WTC11 (cell line): ENCODE results near the gene CTNNA2. TPM values are rescaled to one million over a fixed set of nuclear protein-coding genes. Genes with fewer than 3 reads are reported as not detected.

Experiments
- ATAC-seq: fragments of 200-7000 bp; cut with Tn5 transposase; 2 replicates; pipeline ENCODE4 v1.10.0; 2021; ENCODE audit warnings: mild to moderate bottlenecking, moderate library complexity
- CTCF ChIA-PET: fragments of 300-600 bp; sonication (Branson Sonifier 250); formaldehyde crosslinking; loops from one replicate; lab custom pipeline; 2021; ENCODE audit warnings: antibody characterized with exemption; lab: Charles Lee
- POLR2A ChIA-PET: fragments of 350-600 bp; sonication (Branson Sonifier 250); formaldehyde crosslinking; loops from one replicate; lab custom pipeline; 2021; ENCODE audit warnings: antibody characterized with exemption; lab: Charles Lee
- DNase-seq: peaks from one replicate; pipeline ENCODE4 v3.0.0; 2021; ENCODE audit warnings: low spot score
- H3K27ac Mint-ChIP-seq: 2 replicates; pipeline ENCODE4 v1.8.0; 2021; ENCODE audit warnings: mixed read lengths
- H3K27me3 Mint-ChIP-seq: 2 replicates; pipeline ENCODE4 v1.8.0; 2021; ENCODE audit warnings: low read depth, mild to moderate bottlenecking, moderate library complexity, mixed read lengths
- H3K36me3 Mint-ChIP-seq: 2 replicates; pipeline ENCODE4 v1.8.0; 2021; ENCODE audit warnings: mixed read lengths
- H3K4me1 Mint-ChIP-seq: 2 replicates; pipeline ENCODE4 v1.8.0; 2022; ENCODE audit warnings: mixed read lengths
- H3K4me3 Mint-ChIP-seq: 2 replicates; pipeline ENCODE4 v1.8.0; 2021; ENCODE audit warnings: mild to moderate bottlenecking, moderate library complexity, mixed read lengths
- H3K9me3 Mint-ChIP-seq: 2 replicates; pipeline ENCODE4 v1.8.0; 2021; ENCODE audit warnings: mixed read lengths
- CTCF ChIP-seq: fragments of 200-600 bp; IDR thresholded peaks from 2 replicates; pipeline ENCODE4 v1.8.0; 2022; ENCODE audit warnings: antibody characterized with exemption
- GABPB1 ChIP-seq: sonication (generic); formaldehyde crosslinking; IDR thresholded peaks from 2 replicates; pipeline ENCODE4 v1.8.1; 2023; ENCODE audit warnings: mild to moderate bottlenecking, missing genetic modification reagents
- GRHL2 ChIP-seq: fragments of 250-450 bp; sonication (Bioruptor Pico); IDR thresholded peaks from 2 replicates; pipeline ENCODE4 v1.8.0; 2022; ENCODE audit warnings: mild to moderate bottlenecking, moderate library complexity; ENCODE audit not compliant: insufficient replicate concordance, severe bottlenecking
- JUN ChIP-seq: sonication (generic); formaldehyde crosslinking; IDR thresholded peaks from 2 replicates; pipeline ENCODE4 v1.8.0; 2023; ENCODE audit warnings: mild to moderate bottlenecking, missing genetic modification reagents
- NR2C2 ChIP-seq: sonication (generic); formaldehyde crosslinking; IDR thresholded peaks from 2 replicates; pipeline ENCODE4 v1.8.0; 2022; ENCODE audit warnings: mild to moderate bottlenecking, missing genetic modification reagents
- ZBTB21 ChIP-seq: sonication (generic); formaldehyde crosslinking; IDR thresholded peaks from 2 replicates; pipeline ENCODE4 v1.8.1; 2023; ENCODE audit warnings: mild to moderate bottlenecking, missing genetic modification reagents, borderline replicate concordance
- ZNF219 ChIP-seq: sonication (generic); formaldehyde crosslinking; IDR thresholded peaks from 2 replicates; pipeline ENCODE4 v1.8.0; 2023; ENCODE audit warnings: missing genetic modification reagents, mild to moderate bottlenecking, borderline replicate concordance
- ZNF263 ChIP-seq: sonication (generic); formaldehyde crosslinking; IDR thresholded peaks from 2 replicates; pipeline ENCODE4 v1.8.1; 2022; ENCODE audit warnings: low read depth, mild to moderate bottlenecking, moderate library complexity, missing genetic modification reagents
- total RNA-seq: library from RNA; stranded (reverse); gene quantifications from 3 replicates; pipeline ENCODE4 v1.2.3, GENCODE V29; 2021
- TF ChIP-seq, protein P1 (sequence below): sonication (generic); formaldehyde crosslinking; IDR thresholded peaks from 2 replicates; pipeline ENCODE4 v1.8.1; 2022; ENCODE audit warnings: low read depth, missing genetic modification reagents, borderline replicate concordance
- TF ChIP-seq, protein P2 (sequence below): sonication (generic); formaldehyde crosslinking; IDR thresholded peaks from 2 replicates; pipeline ENCODE4 v1.8.0; 2023; ENCODE audit warnings: mild to moderate bottlenecking, missing genetic modification reagents
- TF ChIP-seq, protein P3 (sequence below): sonication (generic); formaldehyde crosslinking; IDR thresholded peaks from 2 replicates; pipeline ENCODE4 v1.8.1; 2023; ENCODE audit warnings: mild to moderate bottlenecking, missing genetic modification reagents, borderline replicate concordance

The CTNNA2 gene
- total RNA-seq, 1 experiment from 2014 or later, result 3.8 TPM

- TF ChIP-seq, protein P1, sequence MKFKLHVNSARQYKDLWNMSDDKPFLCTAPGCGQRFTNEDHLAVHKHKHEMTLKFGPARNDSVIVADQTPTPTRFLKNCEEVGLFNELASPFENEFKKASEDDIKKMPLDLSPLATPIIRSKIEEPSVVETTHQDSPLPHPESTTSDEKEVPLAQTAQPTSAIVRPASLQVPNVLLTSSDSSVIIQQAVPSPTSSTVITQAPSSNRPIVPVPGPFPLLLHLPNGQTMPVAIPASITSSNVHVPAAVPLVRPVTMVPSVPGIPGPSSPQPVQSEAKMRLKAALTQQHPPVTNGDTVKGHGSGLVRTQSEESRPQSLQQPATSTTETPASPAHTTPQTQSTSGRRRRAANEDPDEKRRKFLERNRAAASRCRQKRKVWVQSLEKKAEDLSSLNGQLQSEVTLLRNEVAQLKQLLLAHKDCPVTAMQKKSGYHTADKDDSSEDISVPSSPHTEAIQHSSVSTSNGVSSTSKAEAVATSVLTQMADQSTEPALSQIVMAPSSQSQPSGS (CRISPR knock-in tag), result no peak
- TF ChIP-seq ZBTB21 (CRISPR knock-in tag) (no peak), GRHL2 (CRISPR knock-in tag) (no peak), ZNF263 (no peak)
- TF ChIP-seq, protein P2, sequence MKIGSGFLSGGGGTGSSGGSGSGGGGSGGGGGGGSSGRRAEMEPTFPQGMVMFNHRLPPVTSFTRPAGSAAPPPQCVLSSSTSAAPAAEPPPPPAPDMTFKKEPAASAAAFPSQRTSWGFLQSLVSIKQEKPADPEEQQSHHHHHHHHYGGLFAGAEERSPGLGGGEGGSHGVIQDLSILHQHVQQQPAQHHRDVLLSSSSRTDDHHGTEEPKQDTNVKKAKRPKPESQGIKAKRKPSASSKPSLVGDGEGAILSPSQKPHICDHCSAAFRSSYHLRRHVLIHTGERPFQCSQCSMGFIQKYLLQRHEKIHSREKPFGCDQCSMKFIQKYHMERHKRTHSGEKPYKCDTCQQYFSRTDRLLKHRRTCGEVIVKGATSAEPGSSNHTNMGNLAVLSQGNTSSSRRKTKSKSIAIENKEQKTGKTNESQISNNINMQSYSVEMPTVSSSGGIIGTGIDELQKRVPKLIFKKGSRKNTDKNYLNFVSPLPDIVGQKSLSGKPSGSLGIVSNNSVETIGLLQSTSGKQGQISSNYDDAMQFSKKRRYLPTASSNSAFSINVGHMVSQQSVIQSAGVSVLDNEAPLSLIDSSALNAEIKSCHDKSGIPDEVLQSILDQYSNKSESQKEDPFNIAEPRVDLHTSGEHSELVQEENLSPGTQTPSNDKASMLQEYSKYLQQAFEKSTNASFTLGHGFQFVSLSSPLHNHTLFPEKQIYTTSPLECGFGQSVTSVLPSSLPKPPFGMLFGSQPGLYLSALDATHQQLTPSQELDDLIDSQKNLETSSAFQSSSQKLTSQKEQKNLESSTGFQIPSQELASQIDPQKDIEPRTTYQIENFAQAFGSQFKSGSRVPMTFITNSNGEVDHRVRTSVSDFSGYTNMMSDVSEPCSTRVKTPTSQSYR, result no peak
- TF ChIP-seq, protein P3, sequence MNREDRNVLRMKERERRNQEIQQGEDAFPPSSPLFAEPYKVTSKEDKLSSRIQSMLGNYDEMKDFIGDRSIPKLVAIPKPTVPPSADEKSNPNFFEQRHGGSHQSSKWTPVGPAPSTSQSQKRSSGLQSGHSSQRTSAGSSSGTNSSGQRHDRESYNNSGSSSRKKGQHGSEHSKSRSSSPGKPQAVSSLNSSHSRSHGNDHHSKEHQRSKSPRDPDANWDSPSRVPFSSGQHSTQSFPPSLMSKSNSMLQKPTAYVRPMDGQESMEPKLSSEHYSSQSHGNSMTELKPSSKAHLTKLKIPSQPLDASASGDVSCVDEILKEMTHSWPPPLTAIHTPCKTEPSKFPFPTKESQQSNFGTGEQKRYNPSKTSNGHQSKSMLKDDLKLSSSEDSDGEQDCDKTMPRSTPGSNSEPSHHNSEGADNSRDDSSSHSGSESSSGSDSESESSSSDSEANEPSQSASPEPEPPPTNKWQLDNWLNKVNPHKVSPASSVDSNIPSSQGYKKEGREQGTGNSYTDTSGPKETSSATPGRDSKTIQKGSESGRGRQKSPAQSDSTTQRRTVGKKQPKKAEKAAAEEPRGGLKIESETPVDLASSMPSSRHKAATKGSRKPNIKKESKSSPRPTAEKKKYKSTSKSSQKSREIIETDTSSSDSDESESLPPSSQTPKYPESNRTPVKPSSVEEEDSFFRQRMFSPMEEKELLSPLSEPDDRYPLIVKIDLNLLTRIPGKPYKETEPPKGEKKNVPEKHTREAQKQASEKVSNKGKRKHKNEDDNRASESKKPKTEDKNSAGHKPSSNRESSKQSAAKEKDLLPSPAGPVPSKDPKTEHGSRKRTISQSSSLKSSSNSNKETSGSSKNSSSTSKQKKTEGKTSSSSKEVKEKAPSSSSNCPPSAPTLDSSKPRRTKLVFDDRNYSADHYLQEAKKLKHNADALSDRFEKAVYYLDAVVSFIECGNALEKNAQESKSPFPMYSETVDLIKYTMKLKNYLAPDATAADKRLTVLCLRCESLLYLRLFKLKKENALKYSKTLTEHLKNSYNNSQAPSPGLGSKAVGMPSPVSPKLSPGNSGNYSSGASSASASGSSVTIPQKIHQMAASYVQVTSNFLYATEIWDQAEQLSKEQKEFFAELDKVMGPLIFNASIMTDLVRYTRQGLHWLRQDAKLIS, result no peak
Measured at GRCh38 chr2:79935046-79935732, 422.3 kb downstream of the CTNNA2 start (continued).

GRCh38 chr2:79935771-79936657 lies 423.2 kb downstream of the CTNNA2 start:
- H3K4me1 Mint-ChIP-seq, result peaks cover 13% of the 10 kb centered on the region
- ChIA-PET CTCF (interaction anchor here (0.6 to 0.7 kb wide), 3 partner anchors 15 to 563 kb away, joined by 3 to 4 read pairs (median 3); no protein-coding TSS in a partner anchor), POLR2A (no interaction called here)
- TF ChIP-seq ZNF263, result no peak
- no peak for TF ChIP-seq ZNF219 (CRISPR knock-in tag)
- no peak for TF ChIP-seq JUN (CRISPR knock-in tag)
- TF ChIP-seq GABPB1 (CRISPR knock-in tag), result no peak
- TF ChIP-seq NR2C2 (CRISPR knock-in tag), result no peak
- TF ChIP-seq CTCF, result peak; percentile 22
- H3K27me3 Mint-ChIP-seq, result no peaks in the 10 kb centered on the region
- DNase-seq (peak; percentile 67), ATAC-seq (peak; percentile 97)
- no peaks in the 10 kb centered on the region for H3K9me3 Mint-ChIP-seq
- H3K27ac Mint-ChIP-seq, result peak overlapping the region; percentile 86
- H3K4me3 Mint-ChIP-seq, result peak overlapping the region; percentile 46
- H3K36me3 Mint-ChIP-seq, result no peaks in the 10 kb centered on the region
